Measurements from ENCODE around the gene EFNA5.

DNA sequence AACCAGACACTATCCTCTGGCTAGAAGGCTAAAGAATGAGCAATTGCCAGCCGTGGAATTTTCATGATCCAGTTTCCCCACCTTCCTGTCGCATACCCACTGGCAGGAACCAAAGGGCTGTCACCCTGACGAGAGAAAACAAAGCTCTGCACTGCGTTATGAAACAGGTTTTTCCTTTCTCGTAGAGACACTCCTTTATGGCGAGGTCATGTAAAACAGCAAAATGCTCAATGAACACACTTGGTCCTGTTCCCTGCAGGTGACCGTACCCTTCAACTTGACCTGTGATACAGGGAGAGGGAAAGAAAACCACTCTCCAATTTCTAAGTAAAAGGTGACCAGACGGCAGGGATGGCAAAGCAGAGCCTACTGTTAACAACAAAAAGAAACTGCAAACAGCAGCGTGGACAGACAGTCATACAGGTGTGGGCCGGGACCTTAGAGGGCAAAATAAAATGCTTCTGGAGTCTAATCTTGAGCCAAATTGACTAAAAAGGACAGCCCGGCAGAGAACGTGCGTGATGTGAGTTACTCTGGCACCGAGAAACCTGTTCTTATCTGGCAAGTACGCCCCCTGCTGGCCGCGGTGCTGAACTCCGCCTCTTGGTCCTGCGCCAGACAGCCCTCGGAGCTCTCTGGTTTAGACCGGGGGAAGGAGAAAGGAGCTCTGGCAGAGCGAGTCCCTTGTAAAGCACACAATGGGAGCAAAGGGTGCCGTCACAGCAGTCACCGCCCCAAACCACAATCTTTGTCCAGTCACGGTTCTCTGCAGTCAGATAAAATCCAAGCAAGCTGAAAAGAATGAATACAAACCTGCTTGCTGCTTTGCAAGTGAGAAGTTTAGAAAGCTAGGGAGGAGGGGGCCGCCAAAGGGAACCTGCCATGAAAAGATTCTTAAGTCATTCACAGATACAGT is 98.9 kb downstream of the EFNA5 start:
- TF ChIP-seq HOXC10 (CRISPR knock-in tag; IDR thresholded peaks at IDR 0.05): no peak
- no peak for TF ChIP-seq ZNF354C (tag by site-specific recombination; IDR thresholded peaks at IDR 0.05; ENCODE audit: borderline replicate concordance, low read depth)
- TF ChIP-seq HOXA7 (CRISPR knock-in tag; IDR thresholded peaks at IDR 0.05; ENCODE audit: borderline replicate concordance): no peak
- no peak for TF ChIP-seq ZNF791 (tag by site-specific recombination; IDR thresholded peaks at IDR 0.05)
- peak; percentile 75; the same call in 1 of the 2 replicates for TF ChIP-seq ZNF423 (tag by site-specific recombination; IDR thresholded peaks at IDR 0.05)
- TF ChIP-seq SP2 (tag by site-specific recombination; IDR thresholded peaks at IDR 0.05): no peak
- TF ChIP-seq KLF9 (tag by site-specific recombination; IDR thresholded peaks at IDR 0.05; ENCODE audit: low read depth): no peak
- TF ChIP-seq ZBTB17 (tag by site-specific recombination; IDR thresholded peaks at IDR 0.05): peak; percentile 95
- TF ChIP-seq, protein P1, sequence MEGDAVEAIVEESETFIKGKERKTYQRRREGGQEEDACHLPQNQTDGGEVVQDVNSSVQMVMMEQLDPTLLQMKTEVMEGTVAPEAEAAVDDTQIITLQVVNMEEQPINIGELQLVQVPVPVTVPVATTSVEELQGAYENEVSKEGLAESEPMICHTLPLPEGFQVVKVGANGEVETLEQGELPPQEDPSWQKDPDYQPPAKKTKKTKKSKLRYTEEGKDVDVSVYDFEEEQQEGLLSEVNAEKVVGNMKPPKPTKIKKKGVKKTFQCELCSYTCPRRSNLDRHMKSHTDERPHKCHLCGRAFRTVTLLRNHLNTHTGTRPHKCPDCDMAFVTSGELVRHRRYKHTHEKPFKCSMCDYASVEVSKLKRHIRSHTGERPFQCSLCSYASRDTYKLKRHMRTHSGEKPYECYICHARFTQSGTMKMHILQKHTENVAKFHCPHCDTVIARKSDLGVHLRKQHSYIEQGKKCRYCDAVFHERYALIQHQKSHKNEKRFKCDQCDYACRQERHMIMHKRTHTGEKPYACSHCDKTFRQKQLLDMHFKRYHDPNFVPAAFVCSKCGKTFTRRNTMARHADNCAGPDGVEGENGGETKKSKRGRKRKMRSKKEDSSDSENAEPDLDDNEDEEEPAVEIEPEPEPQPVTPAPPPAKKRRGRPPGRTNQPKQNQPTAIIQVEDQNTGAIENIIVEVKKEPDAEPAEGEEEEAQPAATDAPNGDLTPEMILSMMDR (tag by site-specific recombination; IDR thresholded peaks at IDR 0.05): peak; percentile 84

All from HEK293 (cell line).